ENCODE data around the gene EDIL3.
"Not testable (repeated sequence)": the region's sequence is repeated elsewhere in the genome, so short reads cannot be mapped to it uniquely, and the experiment has no call there.

The EDIL3 gene

GRCh38 chr5:84298628-84299027, 86.1 kb downstream of the EDIL3 start:
- DNase-seq (ENCODE audit: low spot score), result no peak

- DNase-seq (ENCODE audit: low spot score), result not testable (repeated sequence)
Measured at GRCh38 chr5:84297641-84298040, 87.0 kb downstream of the EDIL3 start.

GRCh38 chr5:84292788-84293653, 91.7 kb downstream of the EDIL3 start:
- no peak for DNase-seq (ENCODE audit: low spot score)

- no peak for DNase-seq (ENCODE audit: low spot score)
Measured at GRCh38 chr5:84292000-84292642, 92.6 kb downstream of the EDIL3 start.

GRCh38 chr5:84290673-84291072, 94.0 kb downstream of the EDIL3 start:
- DNase-seq (ENCODE audit: low spot score), result no peak

- DNase-seq (ENCODE audit: low spot score), result no peak
Measured at GRCh38 chr5:84290161-84290560, 94.5 kb downstream of the EDIL3 start.

- DNase-seq (ENCODE audit: low spot score), result peak; percentile 1
Measured at GRCh38 chr5:84287951-84288350, 96.7 kb downstream of the EDIL3 start.

GRCh38 chr5:84286662-84287061, 98.0 kb downstream of the EDIL3 start:
- DNase-seq (ENCODE audit: low spot score), result no peak

GRCh38 chr5:84285641-84286637, 98.7 kb downstream of the EDIL3 start:
- DNase-seq (ENCODE audit: low spot score), result no peak

GRCh38 chr5:84281383-84281782, 103.3 kb downstream of the EDIL3 start:
- DNase-seq (ENCODE audit: low spot score), result no peak

GRCh38 chr5:84279234-84279633, 105.4 kb downstream of the EDIL3 start:
- DNase-seq (ENCODE audit: low spot score), result no peak

- DNase-seq (ENCODE audit: low spot score), result no peak
Measured at GRCh38 chr5:84275609-84276008, 109.1 kb downstream of the EDIL3 start.

- DNase-seq (ENCODE audit: low spot score), result peak; percentile 2
Measured at GRCh38 chr5:84274585-84275468, 109.9 kb downstream of the EDIL3 start.

GRCh38 chr5:84273517-84273883, 111.2 kb downstream of the EDIL3 start:
- DNase-seq (ENCODE audit: low spot score), result no peak

- DNase-seq (ENCODE audit: low spot score), result no peak
Measured at GRCh38 chr5:84272771-84273516, 111.7 kb downstream of the EDIL3 start.

- DNase-seq (ENCODE audit: low spot score), result no peak
Measured at GRCh38 chr5:84265739-84266550, 118.7 kb downstream of the EDIL3 start.

GRCh38 chr5:84265130-84265529, 119.5 kb downstream of the EDIL3 start:
- DNase-seq (ENCODE audit: low spot score), result no peak

- no peak for DNase-seq (ENCODE audit: low spot score)
Measured at GRCh38 chr5:84260939-84261338, 123.7 kb downstream of the EDIL3 start.

- DNase-seq (ENCODE audit: low spot score), result no peak
Measured at GRCh38 chr5:84260140-84260539, 124.5 kb downstream of the EDIL3 start.

All from activated CD4-positive, alpha-beta T cell treated with anti-CD3 and anti-CD28 coated beads, Interleukin-2, Interleukin-4, amounts not matched to agents 100 ng/mL and 50 ng/mL, durations not matched to agents 16 hours and 8 hours (primary cell).